Peyer's patch (tissue), 4 donors: Measurements from ENCODE around the gene BCAN.

Experiments
- POLR2A ChIP-seq, 2 donors: fragments of 450-650 bp; IDR thresholded peaks; one replicate each; pipeline ENCODE4 v1.5.1; 2017; ENCODE audit warnings: antibody characterized with exemption in 2 of 2, mild to moderate bottlenecking in 2 of 2, moderate library complexity in 2 of 2
- TF ChIP-seq, protein P1 (sequence below), 6 experiments: fragments of 450-650 bp in 4 of 6; fragments of 200-600 bp in 2 of 6; sonication (generic) in 1 of 6; IDR thresholded peaks; one replicate each; pipeline ENCODE4 v1.5.1; 2017 to 2019; ENCODE audit warnings: antibody characterized with exemption in 6 of 6, mild to moderate bottlenecking in 3 of 6, moderate library complexity in 1 of 6

DNA sequence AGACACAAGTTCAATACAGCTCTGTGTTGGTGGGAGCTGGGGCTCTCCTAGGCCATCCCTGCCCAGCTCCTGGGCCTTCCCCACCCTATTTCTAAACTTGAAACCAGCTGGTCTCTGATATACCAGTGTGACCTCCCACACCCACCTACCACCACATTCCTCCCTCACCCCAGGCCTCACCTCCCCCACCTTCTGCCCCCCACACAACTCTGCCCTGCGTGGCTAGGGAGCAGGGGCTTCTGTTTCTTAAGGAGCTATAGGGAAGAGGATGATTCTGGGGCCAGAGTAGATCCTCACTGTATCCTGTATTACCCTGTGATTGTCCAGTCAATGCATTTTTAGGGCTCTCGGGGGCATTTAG lies 18.8 kb downstream of the BCAN start:
- TF ChIP-seq POLR2A (IDR thresholded peaks at IDR 0.05): no peak
- TF ChIP-seq, protein P1, sequence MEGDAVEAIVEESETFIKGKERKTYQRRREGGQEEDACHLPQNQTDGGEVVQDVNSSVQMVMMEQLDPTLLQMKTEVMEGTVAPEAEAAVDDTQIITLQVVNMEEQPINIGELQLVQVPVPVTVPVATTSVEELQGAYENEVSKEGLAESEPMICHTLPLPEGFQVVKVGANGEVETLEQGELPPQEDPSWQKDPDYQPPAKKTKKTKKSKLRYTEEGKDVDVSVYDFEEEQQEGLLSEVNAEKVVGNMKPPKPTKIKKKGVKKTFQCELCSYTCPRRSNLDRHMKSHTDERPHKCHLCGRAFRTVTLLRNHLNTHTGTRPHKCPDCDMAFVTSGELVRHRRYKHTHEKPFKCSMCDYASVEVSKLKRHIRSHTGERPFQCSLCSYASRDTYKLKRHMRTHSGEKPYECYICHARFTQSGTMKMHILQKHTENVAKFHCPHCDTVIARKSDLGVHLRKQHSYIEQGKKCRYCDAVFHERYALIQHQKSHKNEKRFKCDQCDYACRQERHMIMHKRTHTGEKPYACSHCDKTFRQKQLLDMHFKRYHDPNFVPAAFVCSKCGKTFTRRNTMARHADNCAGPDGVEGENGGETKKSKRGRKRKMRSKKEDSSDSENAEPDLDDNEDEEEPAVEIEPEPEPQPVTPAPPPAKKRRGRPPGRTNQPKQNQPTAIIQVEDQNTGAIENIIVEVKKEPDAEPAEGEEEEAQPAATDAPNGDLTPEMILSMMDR (IDR thresholded peaks at IDR 0.05): no peak
